IPS-18a (cell line): ENCODE measurements around the gene ZBTB8B.
"Not testable (repeated sequence)": the region's sequence is repeated elsewhere in the genome, so short reads cannot be mapped to it uniquely, and the experiment has no call there.

Experiments used
- H3K27ac ChIP-seq: one replicate; pipeline ENCODE4 v1.5.1; 2013; ENCODE audit warnings: low read length
- H3K27me3 ChIP-seq: one replicate; pipeline ENCODE4 v1.6.1; 2013; ENCODE audit warnings: mild to moderate bottlenecking, low read length; ENCODE audit not compliant: control insufficient read depth, insufficient read depth
- H3K36me3 ChIP-seq: one replicate; pipeline ENCODE4 v1.6.1; 2013; ENCODE audit warnings: low read depth, low read length; ENCODE audit not compliant: control insufficient read depth
- H3K4me1 ChIP-seq: one replicate; pipeline ENCODE4 v1.6.1; 2013; ENCODE audit warnings: low read depth, low read length; ENCODE audit not compliant: control insufficient read depth
- H3K4me3 ChIP-seq: one replicate; pipeline ENCODE4 v1.5.1; 2013; ENCODE audit warnings: low read length
- H3K9ac ChIP-seq: one replicate; pipeline ENCODE4 v1.6.1; 2013; ENCODE audit warnings: mild to moderate bottlenecking, low read length, moderate library complexity
- H3K9me3 ChIP-seq: one replicate; pipeline ENCODE4 v1.6.1; 2013; ENCODE audit warnings: low read depth, low read length; ENCODE audit not compliant: control insufficient read depth

ZBTB8B gene

GRCh38 chr1:32471695-32472362, 7.0 kb downstream of the ZBTB8B start:
- Histone ChIP-seq H3K9me3 (no peaks in the 10 kb centered on the region), H3K27ac (no peak overlapping the region), H3K4me3 (no peak overlapping the region), H3K4me1 (no peaks in the 10 kb centered on the region), H3K9ac (no peak overlapping the region), H3K27me3 (no peaks in the 10 kb centered on the region), H3K36me3 (peaks cover 8% of the 10 kb centered on the region)

GRCh38 chr1:32472966-32473365, 8.1 kb downstream of the ZBTB8B start:
- H3K4me1 ChIP-seq, H3K27ac ChIP-seq, H3K4me3 ChIP-seq, H3K9ac ChIP-seq, H3K27me3 ChIP-seq, H3K9me3 ChIP-seq, H3K36me3 ChIP-seq: not testable (repeated sequence)

- no peaks in the 10 kb centered on the region for H3K9me3 ChIP-seq
- H3K9ac ChIP-seq, result no peak overlapping the region
- no peaks in the 10 kb centered on the region for H3K27me3 ChIP-seq
- H3K4me3 ChIP-seq, result no peak overlapping the region
- peaks cover 5% of the 10 kb centered on the region for H3K4me1 ChIP-seq
- no peak overlapping the region for H3K27ac ChIP-seq
- peaks cover 8% of the 10 kb centered on the region for H3K36me3 ChIP-seq
These were observed 10.1 kb downstream of the ZBTB8B start for GRCh38 chr1:32474954-32475353.

DNA sequence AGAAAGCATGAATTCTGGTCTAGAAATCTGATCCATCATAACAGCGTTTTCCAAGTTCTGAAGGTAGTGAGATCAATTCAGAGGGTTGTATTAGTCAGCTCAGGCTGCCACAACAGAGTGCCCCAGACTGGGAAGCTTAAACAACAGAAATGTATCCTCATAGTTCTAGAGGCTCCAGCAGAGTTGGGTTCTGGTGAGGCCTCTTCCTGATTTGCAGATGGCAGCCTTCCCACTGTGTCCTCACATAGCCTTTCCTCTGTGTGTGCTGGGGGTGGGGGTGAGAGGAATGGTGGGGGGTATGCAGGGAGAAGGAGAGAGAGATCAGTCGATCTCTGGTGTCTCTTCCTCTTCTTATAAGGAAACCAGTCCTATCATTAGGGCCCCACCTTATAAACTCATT, 15.1 kb downstream of the ZBTB8B start:
- H3K9ac ChIP-seq, result no peak overlapping the region
- H3K9me3 ChIP-seq, result no peaks in the 10 kb centered on the region
- H3K4me3 ChIP-seq, result no peak overlapping the region
- H3K27ac ChIP-seq, result no peak overlapping the region
- H3K4me1 ChIP-seq, result peaks cover 7% of the 10 kb centered on the region
- H3K36me3 ChIP-seq, result no peaks in the 10 kb centered on the region
- H3K27me3 ChIP-seq, result no peaks in the 10 kb centered on the region

DNA sequence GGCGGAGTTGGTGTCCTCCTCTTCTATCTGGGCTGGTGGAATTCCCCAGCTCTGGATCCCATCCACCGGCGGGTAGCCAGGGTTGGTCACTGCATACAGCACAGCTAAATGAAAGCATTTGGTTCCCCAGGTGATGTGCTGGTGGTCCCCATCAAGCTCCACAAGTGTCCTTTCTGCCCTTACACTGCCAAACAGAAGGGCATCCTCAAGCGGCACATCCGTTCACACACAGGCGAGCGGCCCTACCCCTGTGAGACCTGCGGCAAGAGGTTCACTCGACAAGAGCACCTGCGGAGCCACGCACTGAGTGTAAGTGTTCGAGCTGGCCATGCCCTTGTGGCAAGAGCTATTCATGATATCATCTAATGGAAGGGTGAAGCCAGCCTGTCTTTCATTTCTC, 15.9 kb downstream of the ZBTB8B start:
- no peaks in the 10 kb centered on the region for H3K27me3 ChIP-seq
- H3K9ac ChIP-seq, result no peak overlapping the region
- peaks cover 5% of the 10 kb centered on the region for H3K36me3 ChIP-seq
- H3K27ac ChIP-seq, result no peak overlapping the region
- H3K4me1 ChIP-seq, result peaks cover 7% of the 10 kb centered on the region
- no peaks in the 10 kb centered on the region for H3K9me3 ChIP-seq
- no peak overlapping the region for H3K4me3 ChIP-seq

- H3K36me3 ChIP-seq, result peaks cover 11% of the 10 kb centered on the region
- not testable (repeated sequence) for H3K4me1 ChIP-seq, H3K9ac ChIP-seq
These were observed 16.9 kb downstream of the ZBTB8B start for GRCh38 chr1:32481788-32482187.

DNA sequence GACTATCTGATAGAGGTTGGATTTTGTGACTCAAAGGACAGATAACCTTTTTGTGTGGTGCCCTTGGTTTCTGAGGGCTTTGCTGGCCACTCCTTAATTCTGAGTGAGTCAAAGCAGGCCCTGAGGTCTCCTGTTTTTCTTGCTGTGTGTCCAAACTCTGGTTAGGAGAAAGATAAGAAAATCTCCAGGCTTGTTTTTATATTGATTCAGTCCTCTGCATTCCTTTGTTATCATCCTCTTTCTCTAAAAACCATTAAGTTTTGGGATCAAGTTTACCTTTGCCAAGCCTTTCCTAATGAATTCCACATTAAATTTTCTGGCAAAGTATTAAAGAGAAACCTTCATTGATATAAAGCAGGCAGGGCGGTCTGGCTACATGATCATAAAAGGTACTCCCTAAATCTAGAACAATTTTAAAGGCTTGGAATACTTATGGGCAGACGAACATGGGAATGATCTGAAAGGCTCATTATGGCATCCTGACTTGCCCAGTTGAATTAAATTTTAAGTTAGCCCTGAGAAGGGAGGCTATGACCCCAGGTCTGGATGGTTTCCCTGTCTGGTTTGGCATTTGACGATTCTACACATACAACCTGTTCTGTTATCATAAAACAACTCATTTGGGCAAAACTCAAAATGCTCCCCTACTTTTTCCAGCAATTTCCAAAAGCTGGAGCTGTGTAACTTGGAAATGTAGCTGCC, 20.8 kb downstream of the ZBTB8B start:
- no peak overlapping the region for H3K9ac ChIP-seq
- H3K4me1 ChIP-seq, result no peaks in the 10 kb centered on the region
- no peak overlapping the region for H3K27ac ChIP-seq
- no peak overlapping the region for H3K4me3 ChIP-seq
- no peaks in the 10 kb centered on the region for H3K9me3 ChIP-seq
- no peaks in the 10 kb centered on the region for H3K27me3 ChIP-seq
- peaks cover 11% of the 10 kb centered on the region for H3K36me3 ChIP-seq

More at GRCh38 chr1:32481788-32482187, 16.9 kb downstream of the ZBTB8B start:
- H3K4me3 ChIP-seq, H3K9me3 ChIP-seq, H3K27ac ChIP-seq, H3K27me3 ChIP-seq: not testable (repeated sequence)

- Histone ChIP-seq H3K4me3 (no peak overlapping the region), H3K9me3 (no peaks in the 10 kb centered on the region), H3K4me1 (no peaks in the 10 kb centered on the region), H3K36me3 (peaks cover 11% of the 10 kb centered on the region), H3K27ac (no peak overlapping the region), H3K27me3 (no peaks in the 10 kb centered on the region), H3K9ac (no peak overlapping the region)
These were observed 21.7 kb downstream of the ZBTB8B start for GRCh38 chr1:32486463-32487113.

- Histone ChIP-seq H3K36me3 (peaks cover 11% of the 10 kb centered on the region), H3K4me1 (no peaks in the 10 kb centered on the region), H3K27ac (no peak overlapping the region), H3K9me3 (no peaks in the 10 kb centered on the region), H3K27me3 (no peaks in the 10 kb centered on the region), H3K9ac (no peak overlapping the region), H3K4me3 (no peak overlapping the region)
These were observed 22.3 kb downstream of the ZBTB8B start for GRCh38 chr1:32487182-32487581.

DNA sequence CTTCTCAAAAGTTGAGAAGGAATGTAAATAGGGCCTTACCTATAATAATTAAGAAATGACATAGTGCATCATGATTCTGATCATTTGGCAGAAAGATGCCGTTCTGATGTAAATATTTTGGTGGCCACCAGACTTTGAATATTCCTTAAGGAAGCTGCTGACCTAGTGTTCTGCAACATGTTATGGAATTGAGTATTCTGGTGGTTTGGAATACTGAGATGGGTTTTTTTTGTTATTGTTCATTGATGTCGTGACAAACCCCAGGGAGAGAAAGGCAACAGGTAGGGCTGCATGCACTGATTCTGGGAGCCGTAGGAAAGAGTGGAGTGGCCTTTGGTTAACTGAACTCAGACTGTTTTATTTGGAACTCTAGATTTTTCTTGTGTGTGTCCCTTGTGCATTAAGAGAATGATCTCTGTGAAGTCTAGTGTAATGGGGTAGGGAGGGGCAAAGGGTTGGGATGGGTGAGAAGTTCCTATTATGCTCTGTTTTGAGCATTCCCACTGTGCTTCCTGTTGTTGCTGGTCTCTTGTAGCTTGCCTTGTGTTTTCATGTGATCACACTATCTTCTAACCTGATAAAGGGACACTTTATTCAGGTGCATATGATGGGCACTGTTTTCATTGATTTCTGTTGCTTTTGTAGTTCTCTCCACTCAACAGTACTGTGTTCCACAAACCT, 25.0 kb downstream of the ZBTB8B start:
- Histone ChIP-seq H3K4me1 (no peaks in the 10 kb centered on the region), H3K9ac (no peak overlapping the region), H3K27me3 (no peaks in the 10 kb centered on the region), H3K9me3 (no peaks in the 10 kb centered on the region), H3K4me3 (no peak overlapping the region), H3K27ac (no peak overlapping the region), H3K36me3 (peaks cover 11% of the 10 kb centered on the region)

DNA sequence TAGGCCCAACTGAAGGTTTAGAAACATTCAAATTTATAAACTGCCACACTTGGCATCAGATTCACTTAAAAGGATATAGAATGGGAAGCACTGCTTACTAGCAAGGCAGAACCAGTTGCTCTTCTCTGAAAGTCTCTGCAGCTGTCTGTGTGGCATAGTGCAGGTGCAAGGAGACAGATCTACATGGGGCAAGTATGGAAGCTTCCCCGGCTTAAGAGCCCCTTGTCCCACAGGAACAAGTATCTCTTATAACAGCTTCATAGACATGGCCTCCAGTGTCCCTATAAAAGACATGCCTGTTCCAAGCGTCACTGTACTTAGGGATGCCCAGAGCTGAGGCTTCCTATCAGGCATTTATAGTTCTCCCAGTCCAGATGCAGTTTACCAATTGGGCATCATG, 26.5 kb downstream of the ZBTB8B start:
- Histone ChIP-seq H3K36me3 (peaks cover 3% of the 10 kb centered on the region), H3K27ac (no peak overlapping the region), H3K9me3 (no peaks in the 10 kb centered on the region), H3K27me3 (no peaks in the 10 kb centered on the region), H3K4me1 (no peaks in the 10 kb centered on the region), H3K4me3 (no peak overlapping the region), H3K9ac (no peak overlapping the region)
